Mesendoderm (in vitro differentiated cells): Measurements from ENCODE around the gene MINDY3.
"Not testable (repeated sequence)": the region's sequence is repeated elsewhere in the genome, so short reads cannot be mapped to it uniquely, and the experiment has no call there.

Source experiments
- DNase-seq: peaks from one replicate; pipeline ENCODE4 v3.0.0; 2013
- H2AK5ac ChIP-seq: 2 replicates; pipeline ENCODE4 v1.6.1; 2013; ENCODE audit warnings: low read length, inconsistent platforms
- H2BK120ac ChIP-seq: 2 replicates; pipeline ENCODE4 v1.6.1; 2013; ENCODE audit warnings: low read depth, mild to moderate bottlenecking, low read length, moderate library complexity, mixed read lengths
- H2BK15ac ChIP-seq: replicated peaks from 2 replicates; pipeline ENCODE4 v1.6.1; 2013; ENCODE audit warnings: low read depth, mild to moderate bottlenecking, moderate library complexity
- H2BK5ac ChIP-seq: 2 replicates; pipeline ENCODE4 v1.6.1; 2013; ENCODE audit warnings: low read length, inconsistent platforms
- H3K18ac ChIP-seq: 2 replicates; pipeline ENCODE4 v1.6.1; 2013; ENCODE audit warnings: mild to moderate bottlenecking, low read length, mixed read lengths
- H3K23ac ChIP-seq: one replicate; pipeline ENCODE4 v1.6.1; 2013; ENCODE audit warnings: low read length
- H3K27ac ChIP-seq: 2 replicates; pipeline ENCODE4 v1.5.1; 2013; ENCODE audit warnings: low read depth, mild to moderate bottlenecking, inconsistent platforms, low read length, moderate library complexity
- H3K27me3 ChIP-seq: 2 replicates; pipeline ENCODE4 v1.6.1; 2013; ENCODE audit warnings: low read length, control low read depth, mild to moderate bottlenecking, inconsistent platforms; ENCODE audit not compliant: insufficient read depth, poor library complexity
- H3K36me3 ChIP-seq: 2 replicates; pipeline ENCODE4 v1.6.1; 2013; ENCODE audit warnings: low read length, inconsistent platforms; ENCODE audit not compliant: control insufficient read depth, insufficient read depth
- H3K4ac ChIP-seq: one replicate; pipeline ENCODE4 v1.6.1; 2013; ENCODE audit warnings: low read depth, mild to moderate bottlenecking, low read length, moderate library complexity
- H3K4me1 ChIP-seq: 2 replicates; pipeline ENCODE4 v1.6.1; 2013; ENCODE audit warnings: low read depth, low read length, inconsistent platforms; ENCODE audit not compliant: control insufficient read depth
- H3K4me2 ChIP-seq: 2 replicates; pipeline ENCODE4 v1.6.1; 2013; ENCODE audit warnings: low read length
- H3K4me3 ChIP-seq: 2 replicates; pipeline ENCODE4 v1.5.1; 2013; ENCODE audit warnings: mild to moderate bottlenecking, low read length
- H3K56ac ChIP-seq: one replicate; pipeline ENCODE4 v1.6.1; 2013; ENCODE audit warnings: low read length
- H3K79me1 ChIP-seq: 2 replicates; pipeline ENCODE4 v1.6.1; 2013; ENCODE audit warnings: low read length, inconsistent platforms
- H3K79me2 ChIP-seq: 2 replicates; pipeline ENCODE4 v1.6.1; 2013; ENCODE audit warnings: mild to moderate bottlenecking, low read length; ENCODE audit not compliant: control insufficient read depth, insufficient read depth
- H3K9ac ChIP-seq: 2 replicates; pipeline ENCODE4 v1.6.1; 2013; ENCODE audit warnings: low read length, inconsistent platforms
- H4K5ac ChIP-seq: one replicate; pipeline ENCODE4 v1.6.1; 2013; ENCODE audit warnings: low read length
- H4K8ac ChIP-seq: one replicate; pipeline ENCODE4 v1.6.1; 2013; ENCODE audit warnings: low read depth, mild to moderate bottlenecking, control low read depth, low read length, moderate library complexity
- WGBS: extraction: QIAGEN DNeasy Blood & Tissue Kit; methylation state at CpG from one replicate; pipeline ENCODE4 v1.1.7; 2013; ENCODE audit warnings: low lambda C conversion rate, missing lambda C conversion rate; ENCODE audit not compliant: insufficient coverage; ENCODE audit errors: extremely low coverage; 5-methylcytosine and 5-hydroxymethylcytosine counted together

MINDY3 gene

DNA sequence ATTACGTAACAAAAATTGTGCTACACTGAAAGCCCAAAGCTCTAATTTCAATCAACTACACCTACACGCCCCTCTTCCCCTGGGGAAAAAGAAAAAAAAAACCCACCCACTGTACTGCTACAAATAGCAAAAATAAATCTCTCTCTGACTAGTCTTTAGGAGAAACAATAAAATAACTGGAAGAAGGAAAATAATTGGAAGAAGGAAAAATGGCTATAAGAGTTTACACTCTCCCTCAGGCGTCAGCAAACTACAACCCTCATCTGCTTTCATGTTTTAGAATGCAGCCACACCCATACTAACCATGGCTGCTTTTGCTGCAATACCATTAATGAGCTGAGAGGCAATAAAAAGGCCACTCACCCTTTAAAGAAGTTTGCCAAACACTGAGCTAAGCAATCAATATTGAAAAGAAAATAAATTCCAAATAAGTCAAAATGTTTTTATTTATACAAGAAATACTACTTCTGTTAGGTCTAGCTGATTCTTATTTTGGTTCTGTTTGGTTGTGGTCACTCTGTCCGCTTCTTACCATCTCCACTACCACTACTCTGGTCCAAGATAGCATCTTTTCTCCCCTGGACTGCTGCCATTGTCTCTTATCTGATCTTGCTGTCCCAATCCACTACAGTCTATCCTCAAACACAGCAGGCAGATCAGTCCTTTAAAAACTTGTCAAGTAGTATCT lies 3.8 kb downstream of the MINDY3 start:
- no peaks in the 10 kb centered on the region for H3K27me3 ChIP-seq
- H3K18ac ChIP-seq: no peak overlapping the region
- no peak overlapping the region for H3K9ac ChIP-seq
- no peak overlapping the region for H2BK5ac ChIP-seq
- H3K36me3 ChIP-seq: no peaks in the 10 kb centered on the region
- no peaks in the 10 kb centered on the region for H3K79me2 ChIP-seq
- H2AK5ac ChIP-seq: no peak overlapping the region
- no peak overlapping the region for H3K4ac ChIP-seq
- no peak overlapping the region for H3K23ac ChIP-seq
- no peak overlapping the region for H3K4me3 ChIP-seq
- peak; percentile 93 for DNase-seq
- no peak overlapping the region for H3K56ac ChIP-seq
- no peak overlapping the region for H3K4me2 ChIP-seq
- no peaks in the 10 kb centered on the region for H3K4me1 ChIP-seq
- H2BK15ac ChIP-seq: no peak overlapping the region
- H3K79me1 ChIP-seq: peaks cover 7% of the 10 kb centered on the region
- H2BK120ac ChIP-seq: no peak overlapping the region
- no peak overlapping the region for H4K5ac ChIP-seq
- no peak overlapping the region for H3K27ac ChIP-seq
- H4K8ac ChIP-seq: no peak overlapping the region
- 100% methylated on average over 2 of the region's 4 CpGs for WGBS

DNA sequence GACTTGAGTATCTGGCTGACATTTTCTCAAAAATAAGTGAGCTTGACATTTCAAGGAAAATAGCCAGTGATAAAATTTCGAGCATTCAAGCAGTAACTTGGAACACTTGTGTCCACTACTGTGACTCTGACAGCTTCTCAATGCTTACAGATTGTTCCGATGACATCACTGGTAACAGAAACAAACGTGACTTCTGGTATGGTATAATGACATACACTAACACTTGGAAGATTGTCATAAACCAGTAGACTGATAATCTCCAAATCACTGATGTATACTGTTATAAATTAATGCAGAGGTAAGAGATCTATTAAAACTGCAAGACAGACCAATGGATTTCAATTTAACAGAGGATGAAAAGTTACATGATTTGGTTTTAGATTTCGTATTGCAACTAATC lies 6.5 kb downstream of the MINDY3 start:
- Histone ChIP-seq H3K9ac (no peak overlapping the region), H4K8ac (no peak overlapping the region)
- WGBS: no CpG with 5 or more reads among the region's 4 CpGs

DNA sequence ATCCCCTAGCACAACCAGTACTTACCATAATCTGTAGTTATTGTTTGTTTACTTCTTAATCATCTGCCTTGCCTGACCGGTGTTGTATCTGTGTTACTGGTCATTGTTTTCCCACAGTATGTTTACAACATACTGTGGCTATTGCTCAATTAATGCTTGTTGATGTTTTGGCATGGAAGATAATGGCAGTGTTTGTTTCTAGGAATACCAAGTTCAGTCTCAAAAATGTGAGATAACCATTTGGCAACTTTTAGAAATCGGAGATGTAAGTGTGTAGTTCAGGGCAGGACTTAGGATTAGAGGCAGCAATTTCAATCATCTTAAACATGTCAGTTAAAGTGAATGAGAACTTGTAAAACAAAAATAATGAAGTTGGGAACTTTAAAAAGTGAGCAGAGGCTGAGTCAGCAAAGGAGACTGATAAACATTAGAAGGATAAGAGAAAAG lies 8.2 kb downstream of the MINDY3 start:
- H3K36me3 ChIP-seq: no peaks in the 10 kb centered on the region
- no peak overlapping the region for H4K8ac ChIP-seq
- H3K23ac ChIP-seq: no peak overlapping the region
- no peak overlapping the region for H3K18ac ChIP-seq
- peaks cover 4% of the 10 kb centered on the region for H3K79me1 ChIP-seq
- H3K4me2 ChIP-seq: no peak overlapping the region
- no peak overlapping the region for H2BK15ac ChIP-seq
- H4K5ac ChIP-seq: no peak overlapping the region
- WGBS: no CpG with 5 or more reads among the region's 2 CpGs
- H3K27me3 ChIP-seq: no peaks in the 10 kb centered on the region
- no peaks in the 10 kb centered on the region for H3K4me1 ChIP-seq
- H2BK120ac ChIP-seq: no peak overlapping the region
- H3K4me3 ChIP-seq: no peak overlapping the region
- H3K79me2 ChIP-seq: no peaks in the 10 kb centered on the region
- no peak overlapping the region for H3K4ac ChIP-seq
- H2BK5ac ChIP-seq: no peak overlapping the region
- DNase-seq: no peak
- no peak overlapping the region for H3K56ac ChIP-seq
- no peak overlapping the region for H3K27ac ChIP-seq
- H2AK5ac ChIP-seq: no peak overlapping the region
- H3K9ac ChIP-seq: no peak overlapping the region

More for the DNA sequence above, 6.5 kb downstream of the MINDY3 start:
- Histone ChIP-seq H2BK120ac (no peak overlapping the region), H3K36me3 (no peaks in the 10 kb centered on the region), H3K18ac (no peak overlapping the region), H3K4me1 (no peaks in the 10 kb centered on the region), H3K79me2 (no peaks in the 10 kb centered on the region), H2BK15ac (no peak overlapping the region), H2BK5ac (no peak overlapping the region), H3K27ac (no peak overlapping the region), H3K4me3 (no peak overlapping the region), H3K27me3 (no peaks in the 10 kb centered on the region), H3K56ac (no peak overlapping the region), H3K79me1 (peaks cover 6% of the 10 kb centered on the region), H2AK5ac (no peak overlapping the region), H3K23ac (no peak overlapping the region), H4K5ac (no peak overlapping the region), H3K4ac (no peak overlapping the region), H3K4me2 (no peak overlapping the region)
- DNase-seq: no peak

DNA sequence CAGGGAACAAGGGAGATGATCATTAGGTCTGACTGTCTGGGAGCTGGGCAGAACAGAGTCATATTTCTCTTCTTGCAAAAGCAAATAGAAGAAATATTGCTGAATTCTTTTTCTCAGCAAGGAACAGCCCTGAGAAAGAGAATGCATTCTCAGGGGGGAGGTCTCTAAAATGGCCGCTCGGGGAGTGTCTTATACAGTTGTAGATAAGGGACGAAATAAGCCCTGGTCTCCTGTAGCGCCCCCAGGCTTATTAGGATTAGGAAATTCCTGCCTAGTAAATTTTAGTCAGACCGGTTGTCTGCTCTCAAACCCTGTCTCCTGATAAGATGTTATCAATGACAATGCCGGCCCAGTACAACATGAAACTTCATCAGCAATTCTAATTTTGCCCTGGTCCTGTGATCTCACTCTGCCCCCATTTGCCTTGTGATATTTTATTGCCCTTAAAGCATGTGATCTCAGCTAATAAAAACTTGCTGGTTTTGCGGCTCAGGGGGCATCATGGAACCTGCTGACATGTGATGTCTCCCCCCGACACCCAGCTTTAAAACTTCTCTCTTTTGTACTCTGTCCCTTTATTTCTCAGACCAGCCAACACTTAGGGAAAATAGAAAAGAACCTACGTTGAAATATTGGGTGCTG lies 9.8 kb downstream of the MINDY3 start:
- H2BK15ac ChIP-seq: not testable (repeated sequence)
- WGBS: no CpG with 5 or more reads among the region's 9 CpGs

DNA sequence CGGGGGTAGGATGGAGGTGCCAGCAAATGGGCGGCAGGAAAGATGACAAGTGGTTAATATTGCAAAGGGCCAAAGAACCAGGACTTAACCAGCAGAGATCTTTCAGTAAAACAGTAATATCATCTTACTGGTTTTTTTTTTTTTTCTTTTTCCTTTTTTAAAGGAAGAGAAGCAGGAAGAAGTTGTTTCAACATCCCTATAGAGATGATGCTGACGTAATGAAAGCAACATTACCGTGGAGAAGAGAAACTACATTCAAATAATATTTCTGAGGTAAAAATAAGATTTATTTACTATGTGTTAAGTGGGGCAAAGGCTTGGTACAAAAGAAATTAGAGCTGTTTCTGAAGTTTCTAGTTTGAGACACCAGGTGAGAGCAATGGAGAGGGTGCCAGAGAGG lies 11.0 kb downstream of the MINDY3 start:
- Histone ChIP-seq H3K4me1 (no peaks in the 10 kb centered on the region), H3K4ac (no peak overlapping the region), H2BK5ac (no peak overlapping the region), H3K79me2 (no peaks in the 10 kb centered on the region), H2AK5ac (no peak overlapping the region), H4K5ac (no peak overlapping the region), H3K4me2 (no peak overlapping the region), H4K8ac (no peak overlapping the region), H3K27ac (no peak overlapping the region), H2BK120ac (no peak overlapping the region), H3K27me3 (no peaks in the 10 kb centered on the region), H3K79me1 (peaks cover 4% of the 10 kb centered on the region), H3K56ac (no peak overlapping the region), H3K9ac (no peak overlapping the region), H2BK15ac (no peak overlapping the region), H3K23ac (no peak overlapping the region), H3K4me3 (no peak overlapping the region), H3K36me3 (no peaks in the 10 kb centered on the region), H3K18ac (no peak overlapping the region)
- no CpG with 5 or more reads among the region's 4 CpGs for WGBS
- DNase-seq: no peak

More for the DNA sequence above, 9.8 kb downstream of the MINDY3 start:
- H3K4ac ChIP-seq, H2BK5ac ChIP-seq, H3K79me2 ChIP-seq, H4K8ac ChIP-seq, H3K9ac ChIP-seq, H4K5ac ChIP-seq, H3K4me1 ChIP-seq, H3K18ac ChIP-seq, H3K79me1 ChIP-seq, H3K56ac ChIP-seq, H2BK120ac ChIP-seq, H3K27ac ChIP-seq, H3K27me3 ChIP-seq, H3K23ac ChIP-seq, H3K36me3 ChIP-seq, H2AK5ac ChIP-seq, H3K4me2 ChIP-seq, H3K4me3 ChIP-seq: not testable (repeated sequence)
- peak; percentile 25 for DNase-seq
